Small intestine (tissue), 7 donors: ENCODE data around the gene CPXM1. TPM values are rescaled to one million over a fixed set of nuclear protein-coding genes. Genes with fewer than 3 reads are reported as not detected.

ENCODE experiments used
- DNase-seq, 2 donors: peaks; one replicate each; pipeline versions ENCODE4 v3.0.0 to v3.0.0-alpha.2; 2013
- FAIRE-seq: peaks from 2 replicates; lab custom pipeline; 2012; peaks lifted over from hg19 to GRCh38; lab: Jason Lieb, UNC
- H3K27ac ChIP-seq, 3 donors: one replicate each; pipeline ENCODE4 v1.5.1; 2013; ENCODE audit warnings: low read length in 2 of 3, mild to moderate bottlenecking in 2 of 3, control low read depth in 1 of 3, inconsistent platforms in 1 of 3, low read depth in 1 of 3, moderate library complexity in 1 of 3
- H3K27me3 ChIP-seq, 3 donors: one replicate each; pipeline ENCODE4 v1.6.1; 2013; ENCODE audit warnings: low read length in 3 of 3, inconsistent platforms in 1 of 3; ENCODE audit not compliant: control insufficient read depth in 3 of 3, insufficient read depth in 3 of 3
- H3K36me3 ChIP-seq, 3 donors: one replicate each; pipeline ENCODE4 v1.6.1; 2013; ENCODE audit warnings: low read length in 3 of 3, inconsistent platforms in 1 of 3, low read depth in 1 of 3, mild to moderate bottlenecking in 1 of 3, moderate library complexity in 1 of 3; ENCODE audit not compliant: control insufficient read depth in 3 of 3, insufficient read depth in 2 of 3
- H3K4me1 ChIP-seq, 3 donors: one replicate each; pipeline ENCODE4 v1.6.1; 2013; ENCODE audit warnings: low read length in 2 of 3, inconsistent platforms in 1 of 3, low read depth in 1 of 3, mild to moderate bottlenecking in 1 of 3, moderate library complexity in 1 of 3; ENCODE audit not compliant: control insufficient read depth in 3 of 3, insufficient read depth in 2 of 3
- H3K4me3 ChIP-seq, 3 donors: one replicate each; pipeline ENCODE4 v1.5.1; 2013; ENCODE audit warnings: low read length in 3 of 3, control low read depth in 1 of 3, inconsistent platforms in 1 of 3, low read depth in 1 of 3, mild to moderate bottlenecking in 1 of 3, moderate library complexity in 1 of 3
- H3K9me3 ChIP-seq, 2 donors: one replicate each; pipeline ENCODE4 v1.6.1; 2013; ENCODE audit warnings: low read depth in 1 of 2, low read length in 1 of 2; ENCODE audit not compliant: control insufficient read depth in 2 of 2, insufficient read depth in 1 of 2
- WGBS, 3 donors: extraction: QIAGEN DNeasy Blood & Tissue Kit; methylation state at CpG; one replicate each; pipeline ENCODE4 v1.1.7; 2013; 5-methylcytosine and 5-hydroxymethylcytosine counted together
- polyA plus RNA-seq, 4 donors: library from polyadenylated mRNA; stranded (reverse) in 3 of 4; unstranded in 1 of 4; fragments of 200-250 nt in 3 of 4; fragments of 120-200 nt in 1 of 4; gene quantifications; one replicate each; pipeline versions ENCODE4 v1.2.1 to v1.2.3, GENCODE V29; 2013
- donor health status: healthy with polysubstance abuse.
- donor health status: control.
- donor health status: control.
- donor health status: Bipolar disorder and iron deficiency.
- donor health status: healthy.

CPXM1 gene
- polyA plus RNA-seq, 4 donors: 0.54 to 13.9 (median 1.8) TPM; not detected in 1

DNA sequence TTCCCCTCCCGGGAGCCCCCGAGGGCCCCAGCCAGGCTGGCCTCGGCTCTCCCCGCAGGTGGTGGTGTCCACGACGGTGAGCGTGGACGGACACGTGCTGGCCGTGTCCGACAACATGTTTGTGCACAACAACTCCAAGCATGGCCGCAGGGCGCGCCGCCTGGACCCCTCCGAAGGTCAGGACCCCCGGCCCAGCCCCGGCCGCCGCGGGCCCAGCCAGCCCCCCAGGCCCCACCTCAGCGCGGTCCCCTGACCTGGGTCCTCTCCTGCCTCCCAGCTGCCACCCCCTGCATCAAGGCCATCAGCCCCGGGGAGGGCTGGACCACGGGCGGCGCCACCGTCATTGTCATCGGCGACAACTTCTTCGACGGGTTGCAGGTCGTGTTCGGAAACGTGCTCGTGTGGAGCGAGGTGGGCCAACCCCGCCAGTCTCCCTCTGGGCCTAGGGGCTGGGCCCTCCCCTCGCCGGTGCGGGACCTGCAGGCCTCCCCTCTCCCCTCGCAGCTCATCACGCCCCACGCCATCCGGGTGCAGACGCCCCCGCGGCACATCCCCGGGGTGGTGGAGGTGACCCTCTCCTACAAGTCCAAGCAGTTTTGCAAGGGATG is 51.0 kb downstream of the CPXM1 start:
- WGBS, 3 donors: 33 to 40% (median 38%) methylated on average over 37 to 49 of the region's 49 CpGs
- Histone ChIP-seq H3K36me3 (no peaks in the 10 kb centered on the region), H3K4me3 (no peak overlapping the region), H3K4me1 (peaks cover 5 to 29% (median 7%) of the 10 kb centered on the region in 3 donors), H3K9me3 (no peaks in the 10 kb centered on the region), H3K27ac (no peak overlapping the region), H3K27me3 (peaks cover 5 to 65% (median 8%) of the 10 kb centered on the region in 3 donors)
- FAIRE-seq: no peak
- no peak for DNase-seq

DNA sequence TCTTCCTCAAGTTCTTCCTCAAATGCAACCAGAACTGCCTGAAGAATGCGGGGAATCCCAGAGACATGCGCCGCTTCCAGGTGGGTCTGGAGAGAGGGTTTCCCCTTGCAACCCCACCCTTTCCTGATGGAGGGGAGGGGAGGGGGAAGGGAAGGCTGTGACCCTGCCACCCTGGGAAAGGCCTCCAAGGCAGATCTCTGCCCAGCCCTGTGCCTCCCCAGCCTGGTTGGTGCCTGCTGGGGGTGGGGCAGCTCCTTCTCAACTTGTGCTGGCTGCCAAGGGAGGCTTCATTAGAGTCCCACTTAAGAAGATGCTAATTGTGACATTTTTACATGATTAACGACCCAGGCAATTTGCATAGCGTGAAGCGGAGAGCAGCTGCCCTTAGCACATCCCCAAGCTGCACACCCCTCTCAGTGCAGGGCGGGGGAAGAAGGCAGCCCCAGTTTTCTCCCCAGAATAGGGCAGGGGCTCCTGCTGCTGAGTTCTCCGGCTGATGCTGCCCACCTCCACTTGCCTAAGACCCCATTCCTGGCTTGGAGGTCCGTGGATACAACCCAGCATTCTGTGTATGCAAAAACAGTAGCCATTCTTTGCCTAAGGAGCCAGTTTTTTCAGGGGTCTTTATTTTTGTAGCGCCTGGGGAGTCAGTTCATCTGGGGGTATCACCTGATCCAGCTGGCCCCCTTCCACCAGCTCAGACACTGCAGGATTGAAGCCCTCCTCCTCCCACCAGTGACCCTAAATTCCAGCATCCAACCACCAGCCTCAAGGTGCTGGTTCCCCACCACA is 51.7 kb downstream of the CPXM1 start:
- FAIRE-seq: no peak
- DNase-seq: no peak
- H3K4me3 ChIP-seq: no peak overlapping the region
- H3K27me3 ChIP-seq: peaks cover 3 to 58% (median 8%) of the 10 kb centered on the region in 3 donors
- no peaks in the 10 kb centered on the region for H3K9me3 ChIP-seq
- no peak overlapping the region for H3K27ac ChIP-seq
- no peaks in the 10 kb centered on the region for H3K36me3 ChIP-seq
- WGBS, 3 donors: 45 to 63% (median 60%) methylated on average over 10 of the region's 10 CpGs
- peaks cover 5 to 29% (median 7%) of the 10 kb centered on the region in 3 donors for H3K4me1 ChIP-seq

DNA sequence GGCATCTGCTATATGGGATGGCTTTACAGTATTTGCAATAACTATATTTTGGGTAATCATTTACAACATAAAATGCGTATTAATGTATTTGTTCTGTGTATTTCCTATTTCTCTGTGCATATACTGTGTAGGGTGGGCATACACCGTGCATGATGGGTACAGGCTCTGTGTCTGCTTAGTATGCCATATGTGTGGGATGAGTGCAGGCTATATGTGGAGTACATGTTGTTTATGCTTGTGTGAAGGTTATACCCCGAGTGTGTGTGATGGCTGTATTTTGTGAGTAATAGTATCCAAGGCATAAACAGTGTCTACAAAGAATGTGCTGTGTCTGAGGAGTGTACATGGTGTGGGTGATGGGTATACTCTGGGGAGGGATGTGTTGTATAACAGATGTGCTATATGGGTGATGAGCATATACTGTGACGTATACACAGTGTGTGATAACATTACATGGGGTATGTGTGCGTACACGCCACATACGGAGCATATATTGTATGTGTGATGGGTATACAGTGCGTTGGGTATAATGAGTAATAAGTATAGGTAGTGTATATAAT is 52.7 kb downstream of the CPXM1 start:
- Histone ChIP-seq H3K36me3 (no peaks in the 10 kb centered on the region), H3K4me1 (peaks cover 5 to 22% (median 7%) of the 10 kb centered on the region in 3 donors), H3K27ac (no peak overlapping the region), H3K4me3 (no peak overlapping the region), H3K9me3 (no peaks in the 10 kb centered on the region), H3K27me3 (peaks cover 0 to 50% (median 8%) of the 10 kb centered on the region in 3 donors)
- WGBS, 3 donors: 80 to 85% (median 81%) methylated on average over 8 of the region's 8 CpGs
- DNase-seq (no peak), FAIRE-seq (no peak)

DNA sequence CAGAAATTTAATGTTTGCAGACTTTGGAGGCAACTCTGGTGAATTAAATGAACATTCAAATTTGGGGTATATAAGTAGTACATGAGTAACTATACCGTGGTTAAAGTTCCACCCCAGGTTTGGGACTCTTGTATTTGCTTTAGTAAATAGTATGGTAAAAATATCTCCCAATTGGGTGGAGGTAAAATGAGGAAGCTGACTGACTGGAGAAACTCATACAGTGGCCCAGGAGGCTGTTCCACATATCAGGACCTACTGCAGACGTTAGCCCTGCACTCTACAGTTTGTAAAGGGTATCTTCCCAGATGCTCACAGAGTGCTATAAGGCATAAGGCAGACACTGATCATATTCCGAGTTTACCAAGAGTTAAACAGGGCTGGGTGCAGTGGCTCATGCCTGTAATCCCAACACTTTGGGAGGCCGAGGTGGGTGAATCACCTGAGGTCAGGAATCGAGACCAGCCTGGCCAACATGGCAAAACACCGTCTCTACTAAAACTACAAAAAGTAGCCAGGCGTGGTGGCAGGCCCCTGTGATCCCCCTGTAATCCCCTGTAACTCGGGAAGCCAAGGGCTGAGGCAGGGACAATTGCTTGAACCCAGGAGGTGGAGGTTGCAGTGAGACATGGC is 53.7 kb downstream of the CPXM1 start:
- Histone ChIP-seq H3K36me3 (no peaks in the 10 kb centered on the region), H3K4me1 (peaks cover 5 to 18% (median 7%) of the 10 kb centered on the region in 3 donors), H3K27me3 (peaks cover 0 to 52% (median 8%) of the 10 kb centered on the region in 3 donors), H3K4me3 (no peak overlapping the region), H3K9me3 (no peaks in the 10 kb centered on the region), H3K27ac (no peak overlapping the region)
- FAIRE-seq: no peak
- DNase-seq: no peak
- 48 to 69% (median 62%) methylated on average over 8 of the region's 8 CpGs for WGBS, 3 donors

DNA sequence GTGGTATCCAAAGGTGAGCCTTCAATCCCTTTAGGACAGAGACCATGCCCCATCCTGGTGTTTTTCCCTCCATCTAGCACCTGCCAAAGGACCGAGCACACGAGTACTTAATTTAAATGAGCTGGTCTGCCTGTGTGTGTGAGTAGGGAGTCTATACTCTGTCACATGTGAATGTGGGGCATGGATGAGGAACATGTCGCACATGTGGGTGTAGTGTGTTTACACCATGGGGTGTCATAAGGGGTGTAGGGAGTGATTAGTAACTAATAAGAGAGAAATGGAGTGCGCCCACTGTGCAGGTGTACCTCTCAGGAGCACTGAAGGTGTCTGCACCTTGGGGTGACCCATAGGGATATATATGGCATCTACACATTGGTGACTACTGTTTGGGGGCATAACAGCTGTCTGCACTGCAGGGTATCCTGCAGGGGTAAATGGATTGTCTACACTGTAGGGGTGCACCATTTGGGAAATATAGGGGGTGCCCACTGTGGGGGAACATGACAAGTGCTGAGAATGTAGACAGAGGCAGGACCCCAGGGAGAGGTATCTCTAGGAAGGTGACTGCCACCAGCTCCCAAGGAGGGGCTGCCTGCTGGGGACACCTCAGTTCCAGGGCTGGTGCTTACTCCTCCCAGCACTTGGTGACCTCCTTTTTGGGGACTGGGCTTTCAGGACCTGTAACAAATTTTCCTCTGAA is 54.3 kb downstream of the CPXM1 start:
- DNase-seq (no peak), FAIRE-seq (no peak)
- H3K4me1 ChIP-seq: peaks cover 4 to 12% (median 5%) of the 10 kb centered on the region in 3 donors
- no peak overlapping the region for H3K27ac ChIP-seq
- 79 to 87% (median 81%) methylated on average over 4 of the region's 4 CpGs for WGBS, 3 donors
- H3K9me3 ChIP-seq: no peaks in the 10 kb centered on the region
- no peak overlapping the region for H3K4me3 ChIP-seq
- H3K27me3 ChIP-seq: peaks cover 0 to 46% (median 8%) of the 10 kb centered on the region in 3 donors
- H3K36me3 ChIP-seq: no peaks in the 10 kb centered on the region

DNA sequence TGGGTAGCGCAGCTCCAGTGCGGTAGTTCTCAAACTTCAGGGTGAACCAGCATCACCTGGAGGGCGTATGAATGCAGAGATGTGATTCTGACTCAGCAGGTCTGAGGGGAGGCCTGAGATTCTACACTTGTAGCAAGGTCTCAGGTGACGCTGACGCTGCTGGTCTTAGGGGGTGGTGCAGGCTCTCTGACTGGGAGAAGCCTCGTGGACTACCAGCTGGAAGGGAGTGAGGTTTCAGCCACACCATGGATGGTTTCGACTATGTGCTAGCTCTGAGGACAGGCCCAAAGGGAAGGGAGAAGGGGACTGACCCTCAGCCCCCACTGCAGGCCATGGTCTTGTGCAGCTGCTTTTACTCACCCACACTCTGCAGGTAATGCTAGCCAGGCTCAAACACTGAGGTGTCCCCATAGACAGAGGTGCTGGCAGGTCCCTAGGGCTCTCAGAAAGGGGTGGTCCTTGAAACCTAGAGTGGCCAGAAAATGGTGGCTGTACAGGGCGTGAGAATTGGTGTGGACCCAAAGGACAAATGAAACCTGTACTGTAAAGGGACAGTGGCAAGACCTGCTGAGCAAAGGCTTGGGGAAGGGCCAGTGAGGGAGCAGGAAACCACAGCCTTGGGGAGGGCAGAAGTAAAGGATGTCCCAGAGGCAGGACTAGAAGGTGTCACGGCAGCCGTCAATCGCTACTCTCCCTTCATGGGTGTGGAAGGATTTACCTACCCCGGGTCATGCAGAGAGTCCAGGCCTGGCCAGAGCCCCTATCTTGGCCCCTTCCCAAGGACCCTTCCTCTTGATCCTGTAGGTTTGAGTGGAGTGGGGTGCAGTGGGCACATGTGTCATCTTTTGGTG is 55.1 kb downstream of the CPXM1 start:
- Histone ChIP-seq H3K27me3 (peaks cover 0 to 38% (median 8%) of the 10 kb centered on the region in 3 donors), H3K4me3 (no peak overlapping the region), H3K9me3 (no peaks in the 10 kb centered on the region), H3K27ac (no peak overlapping the region), H3K4me1 (peaks cover 0 to 4% (median under 1%) of the 10 kb centered on the region in 3 donors), H3K36me3 (no peaks in the 10 kb centered on the region)
- FAIRE-seq (no peak), DNase-seq (no peak)
- 75 to 89% (median 77%) methylated on average over 12 of the region's 12 CpGs for WGBS, 3 donors
